WTC11 (cell line): Measurements from ENCODE around the gene CRACR2A. TPM values are rescaled to one million over a fixed set of nuclear protein-coding genes. Genes with fewer than 3 reads are reported as not detected.

ENCODE experiments used
- ATAC-seq: fragments of 200-7000 bp; cut with Tn5 transposase; 2 replicates; pipeline ENCODE4 v1.10.0; 2021; ENCODE audit warnings: mild to moderate bottlenecking, moderate library complexity
- CTCF ChIA-PET: fragments of 300-600 bp; sonication (Branson Sonifier 250); formaldehyde crosslinking; loops from one replicate; lab custom pipeline; 2021; ENCODE audit warnings: antibody characterized with exemption; lab: Charles Lee
- POLR2A ChIA-PET: fragments of 350-600 bp; sonication (Branson Sonifier 250); formaldehyde crosslinking; loops from one replicate; lab custom pipeline; 2021; ENCODE audit warnings: antibody characterized with exemption; lab: Charles Lee
- DNase-seq: peaks from one replicate; pipeline ENCODE4 v3.0.0; 2021; ENCODE audit warnings: low spot score
- H3K27ac Mint-ChIP-seq: 2 replicates; pipeline ENCODE4 v1.8.0; 2021; ENCODE audit warnings: mixed read lengths
- H3K27me3 Mint-ChIP-seq: 2 replicates; pipeline ENCODE4 v1.8.0; 2021; ENCODE audit warnings: low read depth, mild to moderate bottlenecking, moderate library complexity, mixed read lengths
- H3K36me3 Mint-ChIP-seq: 2 replicates; pipeline ENCODE4 v1.8.0; 2021; ENCODE audit warnings: mixed read lengths
- H3K4me1 Mint-ChIP-seq: 2 replicates; pipeline ENCODE4 v1.8.0; 2022; ENCODE audit warnings: mixed read lengths
- H3K4me3 Mint-ChIP-seq: 2 replicates; pipeline ENCODE4 v1.8.0; 2021; ENCODE audit warnings: mild to moderate bottlenecking, moderate library complexity, mixed read lengths
- H3K9me3 Mint-ChIP-seq: 2 replicates; pipeline ENCODE4 v1.8.0; 2021; ENCODE audit warnings: mixed read lengths
- CBFB ChIP-seq: sonication (generic); formaldehyde crosslinking; IDR thresholded peaks from 2 replicates; pipeline ENCODE4 v1.8.1; 2022; ENCODE audit warnings: mild to moderate bottlenecking, low read depth, missing genetic modification reagents
- ELF4 ChIP-seq: sonication (generic); formaldehyde crosslinking; IDR thresholded peaks from 2 replicates; pipeline ENCODE4 v1.8.1; 2022; ENCODE audit warnings: low read depth, mild to moderate bottlenecking, moderate library complexity, missing genetic modification reagents
- FOXK1 ChIP-seq: sonication (generic); formaldehyde crosslinking; IDR thresholded peaks from 2 replicates; pipeline ENCODE4 v1.8.0; 2022; ENCODE audit warnings: mild to moderate bottlenecking, moderate library complexity, missing genetic modification reagents
- FOXP1 ChIP-seq: sonication (generic); formaldehyde crosslinking; IDR thresholded peaks from 2 replicates; pipeline ENCODE4 v1.8.0; 2022; ENCODE audit warnings: missing genetic modification reagents, mild to moderate bottlenecking, moderate library complexity, borderline replicate concordance
- GABPB1 ChIP-seq: sonication (generic); formaldehyde crosslinking; IDR thresholded peaks from 2 replicates; pipeline ENCODE4 v1.8.1; 2023; ENCODE audit warnings: mild to moderate bottlenecking, missing genetic modification reagents
- MAX ChIP-seq: sonication (generic); formaldehyde crosslinking; IDR thresholded peaks from 2 replicates; pipeline ENCODE4 v1.8.0; 2022; ENCODE audit warnings: mild to moderate bottlenecking, missing genetic modification reagents
- NFATC4 ChIP-seq: fragments of 250-450 bp; sonication (Bioruptor Pico); IDR thresholded peaks from 2 replicates; pipeline ENCODE4 v1.9.0; 2021; ENCODE audit warnings: mild to moderate bottlenecking
- NFE2L1 ChIP-seq: sonication (generic); formaldehyde crosslinking; IDR thresholded peaks from 2 replicates; pipeline ENCODE4 v1.8.1; 2023; ENCODE audit warnings: missing genetic modification reagents
- PRDM15 ChIP-seq: sonication (generic); formaldehyde crosslinking; IDR thresholded peaks from 2 replicates; pipeline ENCODE4 v1.8.0; 2022; ENCODE audit warnings: missing genetic modification reagents
- RELA ChIP-seq: sonication (generic); formaldehyde crosslinking; IDR thresholded peaks from 2 replicates; pipeline ENCODE4 v1.8.1; 2022; ENCODE audit warnings: missing genetic modification reagents, mild to moderate bottlenecking, borderline replicate concordance
- TCF7 ChIP-seq: sonication (generic); formaldehyde crosslinking; IDR thresholded peaks from 2 replicates; pipeline ENCODE4 v1.8.0; 2022; ENCODE audit warnings: mild to moderate bottlenecking, low read depth, missing genetic modification reagents, moderate library complexity
- ZBTB21 ChIP-seq: sonication (generic); formaldehyde crosslinking; IDR thresholded peaks from 2 replicates; pipeline ENCODE4 v1.8.1; 2023; ENCODE audit warnings: mild to moderate bottlenecking, missing genetic modification reagents, borderline replicate concordance
- ZNF263 ChIP-seq: sonication (generic); formaldehyde crosslinking; IDR thresholded peaks from 2 replicates; pipeline ENCODE4 v1.8.1; 2022; ENCODE audit warnings: low read depth, mild to moderate bottlenecking, moderate library complexity, missing genetic modification reagents
- ZNF281 ChIP-seq: sonication (generic); formaldehyde crosslinking; IDR thresholded peaks from 2 replicates; pipeline ENCODE4 v1.8.0; 2023; ENCODE audit warnings: mild to moderate bottlenecking, missing genetic modification reagents
- ZNF317 ChIP-seq: sonication (generic); formaldehyde crosslinking; IDR thresholded peaks from 2 replicates; pipeline ENCODE4 v1.8.1; 2023; ENCODE audit warnings: low read depth, mild to moderate bottlenecking, moderate library complexity, missing genetic modification reagents, borderline replicate concordance
- ZNF671 ChIP-seq: fragments of 250-450 bp; sonication (Bioruptor Pico); IDR thresholded peaks from 2 replicates; pipeline ENCODE4 v1.8.0; 2021; ENCODE audit warnings: mild to moderate bottlenecking
- total RNA-seq: library from RNA; stranded (reverse); gene quantifications from 3 replicates; pipeline ENCODE4 v1.2.3, GENCODE V29; 2021
- TF ChIP-seq, protein P1 (sequence below): sonication (generic); formaldehyde crosslinking; IDR thresholded peaks from 2 replicates; pipeline ENCODE4 v1.8.0; 2023; ENCODE audit warnings: missing genetic modification reagents
- TF ChIP-seq, protein P2 (sequence below): sonication (generic); formaldehyde crosslinking; IDR thresholded peaks from 2 replicates; pipeline ENCODE4 v1.8.1; 2022; ENCODE audit warnings: low read depth, mild to moderate bottlenecking, moderate library complexity, missing genetic modification reagents, borderline replicate concordance
- TF ChIP-seq, protein P3 (sequence below): fragments of 250-450 bp; sonication (Bioruptor Pico); IDR thresholded peaks from 2 replicates; pipeline ENCODE4 v1.9.0; 2021; ENCODE audit warnings: mild to moderate bottlenecking

CRACR2A gene
- total RNA-seq, 1 experiment from 2014 or later, result 2.6 TPM

DNA sequence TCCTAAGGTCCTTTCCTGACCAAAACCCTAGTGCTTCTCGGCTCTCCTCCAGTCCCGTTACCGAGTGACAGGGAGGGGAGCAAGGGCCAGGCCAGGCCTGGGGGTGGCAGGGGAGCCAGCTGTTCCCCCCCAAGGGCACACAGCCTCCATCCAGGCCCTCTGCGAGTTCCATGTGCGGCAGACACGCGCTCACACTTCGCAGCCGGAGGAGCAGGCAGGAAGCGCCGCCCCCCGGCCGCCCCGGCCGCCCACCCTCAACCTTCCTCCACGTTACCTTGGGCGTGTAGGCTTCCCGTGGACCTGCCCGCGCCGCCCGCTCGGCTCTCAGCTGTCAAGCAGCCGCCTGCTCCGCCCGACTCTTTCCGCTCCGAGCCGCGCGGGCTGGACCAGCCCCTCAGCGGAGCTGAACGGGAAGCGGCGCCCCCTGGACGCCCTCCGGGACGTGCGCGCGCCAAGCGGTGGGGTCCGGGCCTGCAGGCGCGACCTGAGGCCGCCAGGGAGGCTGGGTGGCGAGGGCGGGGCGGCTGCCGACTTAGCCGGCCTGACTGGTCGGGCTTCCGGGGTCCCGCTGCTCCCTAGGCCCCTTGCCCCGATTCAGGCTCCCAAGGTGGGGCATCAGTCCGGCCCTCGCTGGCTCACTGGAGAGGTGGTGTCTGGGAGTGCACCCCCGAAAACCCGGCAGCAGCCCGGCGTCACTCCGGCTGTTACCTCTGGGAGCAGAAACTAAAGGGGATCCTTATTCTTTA is at the start of gene CRACR2A (continued):
- TF ChIP-seq MAX (CRISPR knock-in tag) (peak; percentile 75; the same call in 1 of the 2 replicates), ELF4 (CRISPR knock-in tag) (peak; percentile 52; the same call in 1 of the 2 replicates), ZNF671 (CRISPR knock-in tag) (no peak), RELA (peak; percentile 81; the same call in 1 of the 2 replicates), FOXP1 (CRISPR knock-in tag) (peak; percentile 23)
- TF ChIP-seq, protein P1, sequence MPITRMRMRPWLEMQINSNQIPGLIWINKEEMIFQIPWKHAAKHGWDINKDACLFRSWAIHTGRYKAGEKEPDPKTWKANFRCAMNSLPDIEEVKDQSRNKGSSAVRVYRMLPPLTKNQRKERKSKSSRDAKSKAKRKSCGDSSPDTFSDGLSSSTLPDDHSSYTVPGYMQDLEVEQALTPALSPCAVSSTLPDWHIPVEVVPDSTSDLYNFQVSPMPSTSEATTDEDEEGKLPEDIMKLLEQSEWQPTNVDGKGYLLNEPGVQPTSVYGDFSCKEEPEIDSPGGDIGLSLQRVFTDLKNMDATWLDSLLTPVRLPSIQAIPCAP, result peak; percentile 27; the same call in 1 of the 2 replicates

DNA sequence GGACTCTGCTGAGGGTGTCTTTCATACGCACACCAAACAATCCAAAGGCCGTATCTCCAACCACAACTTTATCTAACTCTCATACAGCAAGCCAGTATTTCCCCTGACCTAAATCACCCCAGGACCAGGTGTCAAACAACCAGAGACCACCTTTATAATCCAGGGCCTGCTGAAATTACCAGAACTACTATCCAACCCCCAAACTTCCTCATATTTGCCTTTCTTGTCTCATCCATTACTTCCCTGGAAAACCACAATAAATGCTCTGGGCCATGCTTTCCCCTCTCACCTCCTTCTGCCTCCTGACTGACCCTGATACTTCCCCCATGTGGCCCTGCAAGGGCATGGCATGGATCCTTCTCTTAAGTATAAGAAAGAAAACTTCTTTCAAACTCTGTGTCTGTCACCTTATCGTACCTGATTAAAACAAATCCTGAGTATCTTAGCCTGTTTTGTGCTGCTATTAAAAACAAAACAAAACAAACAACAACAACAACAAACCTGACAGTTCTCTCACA is 44.7 kb upstream of the CRACR2A start:
- no peak for DNase-seq
- Mint-ChIP-seq H3K4me1 (peaks cover 22% of the 10 kb centered on the region), H3K27ac (no peak overlapping the region), H3K27me3 (no peaks in the 10 kb centered on the region), H3K4me3 (no peak overlapping the region), H3K36me3 (peaks cover 13% of the 10 kb centered on the region), H3K9me3 (peaks cover 8% of the 10 kb centered on the region)
- peak; percentile 76 for ATAC-seq
- CTCF ChIA-PET, result interaction anchor here (1.2 kb wide), 1 partner anchor 497 kb away, joined by 3 read pairs; no protein-coding TSS in a partner anchor
- no peak for TF ChIP-seq CBFB (CRISPR knock-in tag)
- no peak for TF ChIP-seq NFE2L1 (CRISPR knock-in tag)
- no peak for TF ChIP-seq ZNF317 (CRISPR knock-in tag)
- no peak for TF ChIP-seq ZBTB21
- TF ChIP-seq, protein P2, sequence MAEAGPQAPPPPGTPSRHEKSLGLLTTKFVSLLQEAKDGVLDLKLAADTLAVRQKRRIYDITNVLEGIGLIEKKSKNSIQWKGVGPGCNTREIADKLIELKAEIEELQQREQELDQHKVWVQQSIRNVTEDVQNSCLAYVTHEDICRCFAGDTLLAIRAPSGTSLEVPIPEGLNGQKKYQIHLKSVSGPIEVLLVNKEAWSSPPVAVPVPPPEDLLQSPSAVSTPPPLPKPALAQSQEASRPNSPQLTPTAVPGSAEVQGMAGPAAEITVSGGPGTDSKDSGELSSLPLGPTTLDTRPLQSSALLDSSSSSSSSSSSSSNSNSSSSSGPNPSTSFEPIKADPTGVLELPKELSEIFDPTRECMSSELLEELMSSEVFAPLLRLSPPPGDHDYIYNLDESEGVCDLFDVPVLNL (CRISPR knock-in tag), result no peak
- POLR2A ChIA-PET, result no interaction called here

DNA sequence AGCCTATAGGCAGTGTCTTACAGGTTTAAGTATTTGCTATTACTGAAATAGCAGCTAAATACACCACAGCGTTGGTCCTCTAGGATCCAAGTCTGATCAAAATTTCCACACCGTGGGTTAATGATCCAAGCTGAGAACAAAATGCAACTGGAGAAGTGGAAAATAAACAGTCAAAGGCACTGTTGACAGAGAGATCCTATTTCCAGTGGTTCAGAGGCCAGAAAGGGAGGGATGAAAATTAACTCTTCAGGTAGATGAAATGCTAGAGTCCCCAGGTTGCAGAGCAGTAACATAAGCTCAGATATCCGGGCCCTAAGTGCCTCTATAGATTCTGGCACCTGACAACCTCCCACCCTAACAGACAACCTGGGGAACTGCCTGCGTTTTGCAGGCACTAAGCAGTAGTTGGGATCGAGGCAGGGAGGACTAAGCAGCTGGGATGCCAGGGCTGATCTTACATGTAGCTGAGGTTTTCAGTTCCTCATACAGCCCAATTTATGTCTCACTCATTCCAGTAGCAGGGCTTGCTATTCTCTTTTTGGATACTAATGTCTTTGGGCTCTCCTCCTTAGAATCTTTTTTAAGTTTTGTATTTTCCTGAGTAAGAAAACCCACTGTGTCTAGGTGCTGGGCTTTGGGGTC is 42.7 kb upstream of the CRACR2A start:
- no peak overlapping the region for H3K27ac Mint-ChIP-seq
- POLR2A ChIA-PET, result no interaction called here

More for the DNA sequence above, 42.7 kb upstream of the CRACR2A start:
- ATAC-seq (no peak), DNase-seq (no peak)
- CTCF ChIA-PET, result interaction anchor here (1.7 to 2.5 kb wide), 2 partner anchors 8 to 495 kb away, joined by 8 to 11 read pairs; no protein-coding TSS in a partner anchor
- Mint-ChIP-seq H3K9me3 (peaks cover 8% of the 10 kb centered on the region), H3K36me3 (peaks cover 13% of the 10 kb centered on the region), H3K4me3 (no peak overlapping the region), H3K27me3 (no peaks in the 10 kb centered on the region), H3K4me1 (peaks cover 30% of the 10 kb centered on the region)
- TF ChIP-seq ELF4 (CRISPR knock-in tag), result no peak
- TF ChIP-seq ZNF281 (CRISPR knock-in tag), result no peak
- TF ChIP-seq NFE2L1 (CRISPR knock-in tag), result no peak
- no peak for TF ChIP-seq FOXK1 (CRISPR knock-in tag)
- no peak for TF ChIP-seq TCF7 (CRISPR knock-in tag)
- TF ChIP-seq ZNF263 (CRISPR knock-in tag), result no peak
- TF ChIP-seq, protein P3, sequence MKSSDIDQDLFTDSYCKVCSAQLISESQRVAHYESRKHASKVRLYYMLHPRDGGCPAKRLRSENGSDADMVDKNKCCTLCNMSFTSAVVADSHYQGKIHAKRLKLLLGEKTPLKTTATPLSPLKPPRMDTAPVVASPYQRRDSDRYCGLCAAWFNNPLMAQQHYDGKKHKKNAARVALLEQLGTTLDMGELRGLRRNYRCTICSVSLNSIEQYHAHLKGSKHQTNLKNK (CRISPR knock-in tag), result no peak
- TF ChIP-seq GABPB1 (CRISPR knock-in tag), result no peak
- no peak for TF ChIP-seq PRDM15 (CRISPR knock-in tag)
- no peak for TF ChIP-seq NFATC4 (CRISPR knock-in tag)
